Nephron progenitor cell (in vitro differentiated cells): ENCODE data around the gene MAN2A2.

Experiments used
- DNase-seq: peaks from one replicate; pipeline ENCODE4 v3.0.0; 2021
- H3K27ac Mint-ChIP-seq: 2 replicates; pipeline ENCODE4 v1.8.0; 2021; ENCODE audit warnings: mild to moderate bottlenecking, moderate library complexity, mixed read lengths
- H3K27me3 Mint-ChIP-seq: 2 replicates; pipeline ENCODE4 v1.8.0; 2021; ENCODE audit warnings: mild to moderate bottlenecking, low read depth, mixed read lengths; ENCODE audit not compliant: poor library complexity
- H3K36me3 Mint-ChIP-seq: 2 replicates; pipeline ENCODE4 v1.8.0; 2021; ENCODE audit warnings: low read depth, mixed read lengths
- H3K4me1 Mint-ChIP-seq: 2 replicates; pipeline ENCODE4 v1.8.0; 2021; ENCODE audit warnings: mixed read lengths
- H3K4me3 Mint-ChIP-seq: 2 replicates; pipeline ENCODE4 v1.8.0; 2021; ENCODE audit warnings: mild to moderate bottlenecking, moderate library complexity, mixed read lengths
- H3K9me3 Mint-ChIP-seq: 2 replicates; pipeline ENCODE4 v1.8.0; 2021; ENCODE audit warnings: mild to moderate bottlenecking, moderate library complexity, mixed read lengths
- CTCF ChIP-seq: fragments of 200-600 bp; sonication (generic); IDR thresholded peaks from 2 replicates; pipeline ENCODE4 v1.5.0; 2021; ENCODE audit warnings: antibody characterized with exemption

The MAN2A2 gene

DNA sequence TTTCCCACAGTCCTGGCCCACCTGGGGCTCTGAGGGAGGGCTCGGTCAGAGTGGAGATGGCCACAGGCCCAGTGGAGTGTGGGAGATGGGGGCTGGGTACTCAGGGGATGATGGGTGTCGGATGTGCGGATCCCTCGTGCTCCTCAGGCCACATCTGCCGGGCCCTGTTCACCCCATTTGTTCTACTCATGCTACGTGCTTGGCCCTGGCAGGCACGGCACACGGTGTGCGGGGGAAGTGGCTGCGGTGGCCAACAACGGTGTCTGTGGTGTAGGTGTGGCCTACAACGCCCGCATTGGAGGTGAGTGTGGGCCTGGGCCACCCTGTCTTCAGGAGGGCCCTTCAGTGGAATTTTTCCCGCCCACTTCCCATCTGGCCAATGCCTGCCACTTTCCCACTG, 25.8 kb upstream of the MAN2A2 start:
- Mint-ChIP-seq H3K4me1 (peaks cover 28% of the 10 kb centered on the region), H3K27ac (no peak overlapping the region), H3K27me3 (peaks cover under 1% of the 10 kb centered on the region), H3K36me3 (peaks cover 20% of the 10 kb centered on the region), H3K4me3 (no peak overlapping the region), H3K9me3 (no peaks in the 10 kb centered on the region)
- DNase-seq: no peak
- TF ChIP-seq CTCF: no peak

DNA sequence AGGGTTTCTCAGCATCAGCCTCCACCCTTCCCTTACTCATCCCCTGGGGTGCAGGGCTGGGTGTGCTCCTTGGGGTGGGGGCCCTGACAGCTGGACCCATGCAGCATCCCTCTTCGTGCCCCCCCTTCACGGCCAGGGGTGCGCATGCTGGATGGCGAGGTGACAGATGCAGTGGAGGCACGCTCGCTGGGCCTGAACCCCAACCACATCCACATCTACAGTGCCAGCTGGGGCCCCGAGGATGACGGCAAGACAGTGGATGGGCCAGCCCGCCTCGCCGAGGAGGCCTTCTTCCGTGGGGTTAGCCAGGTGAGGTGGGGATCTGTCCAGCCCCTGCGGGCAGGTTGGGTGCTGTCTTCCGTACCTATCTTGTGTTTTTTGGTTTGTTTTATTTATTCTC, 25.1 kb upstream of the MAN2A2 start:
- Mint-ChIP-seq H3K27ac (no peak overlapping the region), H3K4me1 (peaks cover 21% of the 10 kb centered on the region), H3K36me3 (peaks cover 20% of the 10 kb centered on the region), H3K9me3 (no peaks in the 10 kb centered on the region), H3K27me3 (no peaks in the 10 kb centered on the region), H3K4me3 (no peak overlapping the region)
- no peak for TF ChIP-seq CTCF
- DNase-seq: no peak

- H3K27me3 Mint-ChIP-seq: no peaks in the 10 kb centered on the region
- no peak for TF ChIP-seq CTCF
- peaks cover 15% of the 10 kb centered on the region for H3K4me1 Mint-ChIP-seq
- no peak for DNase-seq
- peaks cover 20% of the 10 kb centered on the region for H3K36me3 Mint-ChIP-seq
- no peaks in the 10 kb centered on the region for H3K9me3 Mint-ChIP-seq
- H3K27ac Mint-ChIP-seq: no peak overlapping the region
- H3K4me3 Mint-ChIP-seq: no peak overlapping the region
Measured at GRCh38 chr15:90878660-90879059, 24.4 kb upstream of the MAN2A2 start.

GRCh38 chr15:90879730-90880366, 23.3 kb upstream of the MAN2A2 start:
- peaks cover 20% of the 10 kb centered on the region for H3K36me3 Mint-ChIP-seq
- TF ChIP-seq CTCF: no peak
- no peaks in the 10 kb centered on the region for H3K9me3 Mint-ChIP-seq
- H3K27me3 Mint-ChIP-seq: no peaks in the 10 kb centered on the region
- H3K4me1 Mint-ChIP-seq: peaks cover 5% of the 10 kb centered on the region
- no peak overlapping the region for H3K27ac Mint-ChIP-seq
- H3K4me3 Mint-ChIP-seq: no peak overlapping the region
- DNase-seq: no peak

DNA sequence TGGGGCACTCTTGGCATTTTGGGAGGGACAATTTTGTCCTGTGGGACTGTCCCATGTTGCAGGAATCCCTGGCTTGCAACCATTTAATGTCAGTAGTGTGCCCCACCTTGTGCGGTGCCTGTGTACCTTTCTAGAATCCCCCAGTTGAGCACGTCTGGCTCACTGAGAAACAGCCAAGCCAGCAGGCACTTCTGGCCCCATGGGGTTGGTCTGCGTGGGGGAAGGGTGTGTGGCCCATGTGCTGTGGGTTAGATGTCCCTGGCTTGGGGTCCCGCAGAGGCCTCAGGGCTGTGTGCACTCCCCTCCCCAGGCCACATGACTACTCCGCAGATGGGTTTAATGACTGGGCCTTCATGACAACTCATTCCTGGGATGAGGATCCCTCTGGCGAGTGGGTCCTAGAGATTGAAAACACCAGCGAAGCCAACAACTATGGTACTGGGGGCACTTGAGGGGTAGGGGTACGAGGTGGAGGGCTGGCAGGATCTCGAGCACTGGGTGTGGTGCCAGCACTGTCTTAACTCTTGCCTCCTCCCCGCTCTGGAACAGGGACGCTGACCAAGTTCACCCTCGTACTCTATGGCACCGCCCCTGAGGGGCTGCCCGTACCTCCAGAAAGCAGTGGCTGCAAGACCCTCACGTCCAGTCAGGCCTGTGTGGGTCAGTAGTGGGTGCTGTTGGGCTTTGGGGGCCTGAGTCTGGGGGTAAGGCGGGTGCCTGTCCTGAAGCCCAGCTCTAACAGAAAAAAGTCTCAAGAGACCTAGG, 22.5 kb upstream of the MAN2A2 start:
- no peak overlapping the region for H3K4me3 Mint-ChIP-seq
- no peaks in the 10 kb centered on the region for H3K9me3 Mint-ChIP-seq
- TF ChIP-seq CTCF: no peak
- no peak for DNase-seq
- H3K27me3 Mint-ChIP-seq: no peaks in the 10 kb centered on the region
- peaks cover 20% of the 10 kb centered on the region for H3K36me3 Mint-ChIP-seq
- H3K4me1 Mint-ChIP-seq: peaks cover 9% of the 10 kb centered on the region
- no peak overlapping the region for H3K27ac Mint-ChIP-seq
